ENCODE results near the gene FEZF2. TPM values are rescaled to one million over a fixed set of nuclear protein-coding genes. Genes with fewer than 3 reads are reported as not detected.

The FEZF2 gene
- not detected in 2 replicates for total RNA-seq (2014; rRNA removed; shearing (Covaris generic))

GRCh38 chr3:62373215-62373614 is at the start of gene FEZF2:
Gene FEZF2 (minus strand): TSS chr3:62373550. CDS start chr3:62372868, 682 bp downstream.

